Body of pancreas (tissue), 4 donors: ENCODE data around the gene NRXN2. TPM values are rescaled to one million over a fixed set of nuclear protein-coding genes. Genes with fewer than 3 reads are reported as not detected.

ENCODE experiments used
- ATAC-seq: fragments of 150-250 bp; one replicate; pipeline ENCODE4 v1.9.1; 2016
- DNase-seq, 4 donors: peaks; one replicate each; pipeline ENCODE4 v3.0.0-alpha.2; 2019
- H3K27ac ChIP-seq, 4 donors: fragments of 200-600 bp; sonication (generic); 1 replicate in 3 of 4; 2 replicates in 1 of 4; pipeline versions ENCODE4 v1.5.1 to v1.6.1; 2016 to 2019; ENCODE audit warnings: mild to moderate bottlenecking in 1 of 4, mixed read lengths in 1 of 4, moderate library complexity in 1 of 4
- H3K27me3 ChIP-seq, 2 donors: fragments of 200-600 bp; sonication (generic); one replicate each; pipeline ENCODE4 v1.6.0; 2016; ENCODE audit warnings: mild to moderate bottlenecking in 1 of 2
- H3K36me3 ChIP-seq, 2 donors: fragments of 200-600 bp; sonication (generic); replicated peaks in 1 of 2; 2 replicates each; pipeline ENCODE4 v1.5.1; 2016; ENCODE audit warnings: low read depth in 2 of 2; ENCODE audit not compliant: insufficient read depth in 1 of 2
- H3K4me1 ChIP-seq: fragments of 200-600 bp; sonication (generic); one replicate; pipeline ENCODE4 v1.6.0; 2016
- H3K4me3 ChIP-seq, 2 donors: fragments of 200-600 bp; sonication (generic); 1 replicate in 1 of 2; 2 replicates in 1 of 2; pipeline ENCODE4 v1.5.1; 2016 to 2019
- H3K9me3 ChIP-seq, 3 donors: fragments of 200-600 bp; sonication (generic); 1 replicate in 2 of 3; 2 replicates in 1 of 3; pipeline ENCODE4 v1.5.1; 2016
- CTCF ChIP-seq, 7 experiments: fragments of 450-650 bp in 4 of 7; fragments of 200-600 bp in 3 of 7; sonication (generic) in 3 of 7; IDR thresholded peaks; one replicate each; pipeline ENCODE4 v1.5.1; 2016 to 2019; ENCODE audit warnings: antibody characterized with exemption in 7 of 7
- POLR2A ChIP-seq, 3 donors: fragments of 450-650 bp; IDR thresholded peaks; one replicate each; pipeline ENCODE4 v1.6.1; 2016; ENCODE audit warnings: antibody characterized with exemption in 3 of 3, mild to moderate bottlenecking in 2 of 3
- WGBS, 2 donors: methylation state at CpG; one replicate each; pipeline ENCODE4 v1.1.5; 2017; 5-methylcytosine and 5-hydroxymethylcytosine counted together
- intact Hi-C: fragments of 100-400 bp; cut with DNase I; formaldehyde crosslinking; loops from one replicate; pipeline ENCODE4 v1.15.1; 2023
- total RNA-seq, 2 donors: library from RNA; depleted of rRNA; stranded (reverse); fragments of >200 nt; gene quantifications; one replicate each; pipeline ENCODE4 v1.1.0, GENCODE V29; 2016

Gene NRXN2
- total RNA-seq, 2 donors from 2014 or later = 1.3 to 4.9 TPM

- intact Hi-C loops = no loop called here
- no peak for ATAC-seq
- TF ChIP-seq POLR2A (IDR thresholded peaks at IDR 0.05) = no peak
- no peak for TF ChIP-seq CTCF (IDR thresholded peaks at IDR 0.05)
- no peak overlapping the region for H3K4me3 ChIP-seq
- no peaks in the 10 kb centered on the region for H3K4me1 ChIP-seq
- H3K27ac ChIP-seq = no peak overlapping the region
- no peaks in the 10 kb centered on the region for H3K27me3 ChIP-seq
- H3K9me3 ChIP-seq = no peaks in the 10 kb centered on the region
- H3K36me3 ChIP-seq = no peaks in the 10 kb centered on the region
- DNase-seq = no peak
- WGBS, 2 donors = 45 to 55% methylated on average over 5 to 10 of the region's 10 CpGs
Measured at GRCh38 chr11:64605244-64605560, 117.8 kb downstream of the NRXN2 start.

- 72 to 73% methylated on average over 7 of the region's 7 CpGs for WGBS, 2 donors
- no peak for ATAC-seq
- DNase-seq = no peak
- TF ChIP-seq POLR2A (IDR thresholded peaks at IDR 0.05) (no peak), CTCF (IDR thresholded peaks at IDR 0.05) (no peak)
- intact Hi-C loops = no loop called here
- H3K36me3 ChIP-seq = no peaks in the 10 kb centered on the region
- no peaks in the 10 kb centered on the region for H3K27me3 ChIP-seq
- H3K9me3 ChIP-seq = no peaks in the 10 kb centered on the region
- no peaks in the 10 kb centered on the region for H3K4me1 ChIP-seq
- H3K4me3 ChIP-seq = no peak overlapping the region
- H3K27ac ChIP-seq = no peak overlapping the region
Measured at GRCh38 chr11:64604458-64605243, 118.3 kb downstream of the NRXN2 start.

GRCh38 chr11:64603411-64604110 is 119.4 kb downstream of the NRXN2 start:
- intact Hi-C loops = no loop called here
- 46 to 76% methylated on average over 3 to 10 of the region's 10 CpGs for WGBS, 2 donors
- H3K27me3 ChIP-seq = no peaks in the 10 kb centered on the region

GRCh38 chr11:64602466-64603070 is 120.4 kb downstream of the NRXN2 start:
- no peak for ATAC-seq
- intact Hi-C loops = no loop called here
- Histone ChIP-seq H3K36me3 (no peaks in the 10 kb centered on the region), H3K4me1 (no peaks in the 10 kb centered on the region), H3K27ac (no peak overlapping the region), H3K27me3 (no peaks in the 10 kb centered on the region), H3K9me3 (no peaks in the 10 kb centered on the region), H3K4me3 (no peak overlapping the region)
- no peak for TF ChIP-seq POLR2A (IDR thresholded peaks at IDR 0.05)
- TF ChIP-seq CTCF (IDR thresholded peaks at IDR 0.05) = no peak
- 88 to 100% methylated on average over 1 to 10 of the region's 10 CpGs for WGBS, 2 donors
- no peak for DNase-seq

More at GRCh38 chr11:64603411-64604110, 119.4 kb downstream of the NRXN2 start:
- Histone ChIP-seq H3K4me1 (no peaks in the 10 kb centered on the region), H3K4me3 (no peak overlapping the region), H3K36me3 (no peaks in the 10 kb centered on the region), H3K27ac (no peak overlapping the region), H3K9me3 (no peaks in the 10 kb centered on the region)
- no peak for ATAC-seq
- no peak for DNase-seq
- TF ChIP-seq POLR2A (IDR thresholded peaks at IDR 0.05) = no peak
- no peak for TF ChIP-seq CTCF (IDR thresholded peaks at IDR 0.05)
